Fibroblast of lung (primary cell): ENCODE data around the gene DNMT3A.

ENCODE experiments used
- EZH2 ChIP-seq: IDR thresholded peaks from 2 replicates; pipeline ENCODE4 v1.5.1; 2012; ENCODE audit warnings: low read length, control low read depth, mild to moderate bottlenecking; ENCODE audit errors: missing control alignments
- TF ChIP-seq, protein P1 (sequence below), 2 donors: IDR thresholded peaks in 1 of 2; conservative IDR thresholded peaks in 1 of 2; 1 replicate in 1 of 2; 2 replicates in 1 of 2; pipeline ENCODE4 v1.5.1; 2011 to 2012; ENCODE audit warnings: low read length in 2 of 2, control low read depth in 1 of 2, inconsistent platforms in 1 of 2, low read depth in 1 of 2, mild to moderate bottlenecking in 1 of 2

- TF ChIP-seq, protein P1, sequence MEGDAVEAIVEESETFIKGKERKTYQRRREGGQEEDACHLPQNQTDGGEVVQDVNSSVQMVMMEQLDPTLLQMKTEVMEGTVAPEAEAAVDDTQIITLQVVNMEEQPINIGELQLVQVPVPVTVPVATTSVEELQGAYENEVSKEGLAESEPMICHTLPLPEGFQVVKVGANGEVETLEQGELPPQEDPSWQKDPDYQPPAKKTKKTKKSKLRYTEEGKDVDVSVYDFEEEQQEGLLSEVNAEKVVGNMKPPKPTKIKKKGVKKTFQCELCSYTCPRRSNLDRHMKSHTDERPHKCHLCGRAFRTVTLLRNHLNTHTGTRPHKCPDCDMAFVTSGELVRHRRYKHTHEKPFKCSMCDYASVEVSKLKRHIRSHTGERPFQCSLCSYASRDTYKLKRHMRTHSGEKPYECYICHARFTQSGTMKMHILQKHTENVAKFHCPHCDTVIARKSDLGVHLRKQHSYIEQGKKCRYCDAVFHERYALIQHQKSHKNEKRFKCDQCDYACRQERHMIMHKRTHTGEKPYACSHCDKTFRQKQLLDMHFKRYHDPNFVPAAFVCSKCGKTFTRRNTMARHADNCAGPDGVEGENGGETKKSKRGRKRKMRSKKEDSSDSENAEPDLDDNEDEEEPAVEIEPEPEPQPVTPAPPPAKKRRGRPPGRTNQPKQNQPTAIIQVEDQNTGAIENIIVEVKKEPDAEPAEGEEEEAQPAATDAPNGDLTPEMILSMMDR (conservative IDR thresholded peaks at IDR 0.05 in 1 of 2, IDR thresholded peaks at IDR 0.05 in 1 of 2; ENCODE audit: low read depth in 1 of 2, low read length in 2 of 2): no peak
- TF ChIP-seq EZH2: no peak
These were observed 83.5 kb downstream of the DNMT3A start for GRCh38 chr2:25257931-25258846.
